SKM-1 treated with dmso at 0.1 percent for 144 hours (cell line): ENCODE data around the gene KCNQ1OT1.

Experiments used
- DNase-seq: peaks from one replicate; lab custom pipeline; 2025; ENCODE audit not compliant: unreplicated experiment; lab: John Stamatoyannopoulos, UW

Gene KCNQ1OT1

DNA sequence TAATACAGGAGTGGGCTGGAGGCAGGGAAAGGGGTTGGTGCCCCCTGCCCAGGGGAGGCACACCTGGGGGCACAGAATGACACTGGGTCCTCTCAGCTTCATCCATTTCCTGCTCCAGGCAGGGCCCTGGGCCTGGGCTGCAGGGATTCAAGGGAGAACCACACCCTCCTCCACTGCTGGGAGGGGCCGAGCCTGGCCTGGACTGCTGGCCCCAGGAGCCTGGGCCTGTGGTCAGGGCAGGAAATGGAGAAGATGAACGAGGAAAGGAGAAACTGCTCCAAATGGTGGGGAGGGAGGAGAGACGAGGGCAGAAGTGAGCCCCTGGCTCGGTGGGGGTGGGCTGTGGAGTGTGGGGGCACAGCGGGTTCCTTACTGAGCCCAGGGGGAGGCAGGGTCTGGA, 38.1 kb upstream of the KCNQ1OT1 start:
- no peak for DNase-seq

GRCh38 chr11:2737226-2737590, 37.4 kb upstream of the KCNQ1OT1 start:
- DNase-seq, result no peak

GRCh38 chr11:2736577-2737225, 36.9 kb upstream of the KCNQ1OT1 start:
- DNase-seq, result no peak

DNA sequence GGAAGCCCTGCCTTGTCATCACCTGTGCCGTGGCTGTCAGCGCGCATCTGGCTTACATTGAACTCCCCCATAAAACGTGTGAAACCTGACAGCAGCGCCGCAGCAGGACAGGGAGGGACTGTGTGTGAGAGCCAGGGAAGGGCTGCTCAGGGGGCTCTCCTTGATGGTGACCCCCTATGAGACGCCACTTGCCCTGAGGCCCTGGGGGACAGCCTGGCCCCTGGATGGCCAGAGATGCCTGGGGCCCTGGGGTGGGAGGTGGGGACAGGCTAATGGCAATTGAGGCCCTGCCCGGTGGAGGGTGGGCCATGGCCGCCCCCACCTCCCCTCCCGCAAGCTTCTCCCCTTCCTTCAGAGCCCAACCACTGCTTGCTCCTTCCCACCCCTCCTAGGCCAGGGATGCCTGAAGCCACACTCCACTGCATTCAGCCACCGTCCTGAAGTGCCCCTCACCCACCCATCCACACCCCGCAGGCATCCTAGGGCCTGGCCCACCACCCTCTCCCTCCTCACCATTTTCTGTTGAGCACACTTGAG, 35.3 kb upstream of the KCNQ1OT1 start:
- DNase-seq, result no peak

DNA sequence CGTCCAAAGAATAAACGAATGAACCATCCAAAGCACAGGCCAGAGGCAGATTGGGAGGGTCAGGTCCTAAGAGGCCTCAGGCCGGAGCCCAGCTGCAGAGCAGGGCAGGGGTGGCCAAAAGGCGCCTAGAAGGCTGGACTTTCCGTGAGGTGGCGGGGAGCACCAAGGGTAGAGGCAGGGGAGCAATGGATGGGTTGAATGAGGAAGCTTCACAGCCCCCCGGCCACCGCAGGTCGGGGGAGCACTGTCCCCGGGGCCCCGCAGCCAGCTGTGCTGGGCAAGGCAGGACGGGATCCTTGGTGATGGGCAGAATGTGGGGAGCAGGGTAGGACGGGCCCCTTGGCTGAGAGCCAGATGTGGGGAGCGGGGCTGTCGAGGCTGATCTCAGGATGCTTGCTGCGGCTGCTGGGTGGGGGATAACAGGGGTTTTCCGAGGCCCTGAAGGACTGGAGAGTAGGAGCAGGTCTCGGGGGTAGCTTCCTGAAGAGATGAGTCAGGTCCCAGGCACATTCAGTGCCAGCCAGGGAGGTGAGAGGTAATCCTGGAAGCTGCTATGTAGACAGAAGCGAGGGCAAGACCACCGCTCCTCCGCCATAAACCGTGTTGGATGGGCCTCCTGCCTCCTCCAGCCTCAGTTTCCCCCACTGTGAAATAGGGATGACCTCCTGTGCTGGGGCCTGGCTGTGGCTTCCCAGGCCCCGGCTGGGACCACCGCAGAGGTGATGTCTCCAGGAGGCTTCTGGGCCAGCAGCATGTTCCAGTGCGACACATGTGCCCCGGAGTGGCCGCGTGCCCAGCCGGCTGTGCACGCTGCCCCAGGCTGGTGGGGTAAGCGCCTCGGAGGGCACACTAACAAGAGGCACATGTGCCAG, 34.6 kb upstream of the KCNQ1OT1 start:
- DNase-seq, result no peak

DNA sequence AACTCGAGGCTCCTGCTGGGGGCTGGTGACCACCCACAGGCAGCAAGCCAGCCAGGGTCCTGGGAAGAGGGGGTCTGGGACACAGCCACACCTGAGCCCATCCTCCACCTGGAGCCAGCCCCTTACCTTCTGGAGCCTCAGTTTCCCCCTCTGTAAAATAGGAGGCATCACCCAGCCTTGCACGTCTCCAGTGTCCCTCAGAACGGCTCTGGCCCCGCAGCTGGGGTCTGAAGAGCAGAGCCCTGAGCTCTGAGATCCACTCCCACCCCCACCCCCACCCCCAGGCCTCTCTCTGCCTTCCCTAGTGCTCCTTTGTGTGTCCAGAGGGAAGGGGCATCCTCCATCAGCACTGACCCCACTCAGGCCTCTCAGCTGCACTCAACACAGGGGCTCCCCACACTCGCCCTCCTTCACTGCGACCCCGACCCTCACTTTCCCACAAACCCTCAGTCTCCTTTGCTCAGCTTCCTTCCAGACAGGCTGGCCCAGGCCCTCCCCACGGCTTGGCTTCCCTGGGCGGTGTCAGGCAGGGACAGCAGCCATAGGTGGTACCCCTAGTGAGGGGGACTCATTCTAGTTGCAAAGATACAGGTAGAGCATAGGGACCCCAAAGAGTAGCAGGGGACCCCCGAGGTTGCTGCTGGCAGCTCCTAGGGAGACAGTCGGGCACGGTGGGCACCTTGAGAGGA, 33.3 kb upstream of the KCNQ1OT1 start:
- DNase-seq, result no peak

DNA sequence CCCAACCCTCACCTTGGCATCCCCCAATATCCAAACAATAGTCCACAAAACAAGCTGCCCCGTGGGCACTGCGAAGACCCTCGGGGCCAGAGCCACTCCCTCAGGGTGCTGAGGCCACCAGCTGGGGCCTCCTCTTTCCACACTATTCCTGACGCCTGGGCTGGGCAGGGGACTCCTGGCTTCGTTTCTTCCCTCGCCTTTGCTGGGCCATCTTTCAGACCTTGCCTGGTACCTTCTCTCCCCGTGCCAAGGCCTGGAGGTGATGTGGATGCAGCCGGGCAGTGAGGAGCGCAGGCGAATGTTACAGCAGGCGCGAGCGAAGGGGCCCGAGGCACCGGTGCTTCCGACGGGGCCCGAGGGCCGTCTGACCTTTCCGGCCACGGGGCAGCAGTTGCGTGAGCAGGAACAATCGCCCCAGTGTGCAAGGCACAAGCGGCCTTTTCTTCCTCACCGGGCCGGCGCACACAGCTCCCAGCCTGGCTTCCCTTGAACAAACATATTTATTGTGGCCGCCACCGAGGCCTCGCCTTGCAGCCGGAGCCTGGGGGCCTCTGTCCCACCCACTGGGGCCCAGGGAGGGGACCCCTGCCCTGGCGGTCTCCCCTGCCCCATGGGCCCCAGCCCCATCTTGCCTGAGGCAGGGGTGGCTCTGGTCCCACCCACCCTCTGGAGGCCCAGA, 32.6 kb upstream of the KCNQ1OT1 start:
- DNase-seq, result no peak

DNA sequence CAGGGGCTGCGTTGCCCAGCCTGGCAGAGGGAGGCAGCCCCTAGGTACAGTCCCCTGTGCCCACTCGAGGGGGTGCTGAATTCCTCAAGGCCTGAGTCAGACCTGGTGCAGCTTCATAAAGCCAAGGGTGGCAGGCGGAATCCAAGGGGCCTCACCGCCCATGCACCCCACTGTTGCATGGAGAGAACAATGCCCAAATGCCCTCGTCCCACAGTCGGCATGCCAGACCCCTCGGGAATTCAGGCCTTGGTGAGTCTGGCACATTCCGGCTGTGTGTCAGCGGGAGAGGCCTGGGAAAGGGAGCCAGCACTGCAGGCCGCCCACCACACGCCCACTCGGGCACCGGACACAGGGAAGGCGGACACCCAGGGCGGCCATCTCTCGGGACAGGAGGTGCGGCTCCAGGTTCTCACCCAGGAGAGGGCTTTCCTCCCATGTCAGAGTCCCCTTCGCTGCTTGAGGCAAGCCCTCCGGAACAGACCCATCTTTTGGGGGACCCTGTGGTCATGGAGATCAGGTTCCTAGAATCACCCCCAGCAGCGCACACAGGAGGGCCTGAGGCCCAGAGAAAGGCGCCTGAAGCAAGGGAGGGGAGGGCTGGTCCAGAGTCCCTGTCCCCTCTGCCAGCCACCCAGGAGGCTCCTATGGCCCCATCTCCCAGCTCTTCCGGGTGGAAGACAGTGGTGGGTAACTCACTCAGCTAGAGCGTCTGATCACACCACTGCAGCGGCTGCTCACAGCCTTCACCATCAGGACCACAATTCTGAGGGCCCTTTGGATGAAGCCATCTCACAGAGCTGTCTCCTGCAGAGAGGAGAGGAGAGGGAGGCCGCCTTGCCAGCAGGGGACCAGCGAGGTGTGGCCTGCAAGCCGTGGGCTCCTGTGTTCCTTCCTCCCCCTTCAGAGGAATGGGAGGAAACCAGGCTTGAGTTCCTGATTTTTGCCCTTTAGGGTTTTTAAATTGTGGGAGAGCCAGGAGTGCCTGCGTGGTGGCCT, 31.6 kb upstream of the KCNQ1OT1 start:
- no peak for DNase-seq

DNA sequence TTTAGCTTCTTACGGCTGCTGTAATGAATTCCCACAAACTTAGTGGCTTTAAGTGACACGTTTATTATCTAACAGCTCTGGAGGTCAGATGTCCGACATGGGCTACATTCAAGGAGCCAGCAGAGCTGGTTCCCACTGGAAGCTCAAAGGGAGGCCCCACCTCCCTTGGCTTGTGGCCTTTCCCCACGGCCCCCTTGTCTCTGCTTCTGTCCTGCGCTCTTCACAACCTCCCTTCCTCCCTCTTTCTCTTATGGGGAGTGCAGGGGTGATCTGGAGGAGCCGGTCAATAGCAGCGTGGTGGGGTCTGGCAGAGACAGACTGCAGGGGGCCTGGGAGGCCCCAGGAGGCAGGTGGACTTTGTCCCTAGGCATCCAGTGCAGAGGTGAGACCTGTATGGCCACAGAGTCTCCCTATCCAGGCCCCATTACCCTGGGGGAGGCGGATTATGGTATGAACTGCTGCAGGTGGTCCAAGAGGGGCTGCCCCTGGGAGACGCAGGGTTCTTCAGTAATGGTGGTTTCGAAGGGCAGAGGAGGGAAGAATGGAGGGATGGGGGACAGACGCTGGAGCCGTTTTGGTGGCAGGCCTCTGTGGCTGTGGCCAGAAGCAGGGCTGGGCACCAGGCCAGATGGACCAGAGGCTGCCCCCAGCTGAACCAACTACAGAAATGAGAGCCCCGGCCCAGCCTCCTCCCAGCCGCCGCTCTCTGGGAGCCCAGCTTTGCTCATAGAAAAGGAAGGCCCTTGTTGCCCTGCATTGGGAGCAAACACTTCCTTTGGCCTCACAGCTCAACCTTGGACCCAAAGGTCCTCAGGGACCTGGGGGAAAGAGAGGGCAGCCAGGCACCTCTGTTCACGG, 30.7 kb upstream of the KCNQ1OT1 start:
- DNase-seq, result no peak

- no peak for DNase-seq
Measured at GRCh38 chr11:2729841-2730240, 30.0 kb upstream of the KCNQ1OT1 start.

GRCh38 chr11:2728663-2729332, 29.0 kb upstream of the KCNQ1OT1 start:
- no peak for DNase-seq

GRCh38 chr11:2728128-2728662, 28.4 kb upstream of the KCNQ1OT1 start:
- no peak for DNase-seq

DNA sequence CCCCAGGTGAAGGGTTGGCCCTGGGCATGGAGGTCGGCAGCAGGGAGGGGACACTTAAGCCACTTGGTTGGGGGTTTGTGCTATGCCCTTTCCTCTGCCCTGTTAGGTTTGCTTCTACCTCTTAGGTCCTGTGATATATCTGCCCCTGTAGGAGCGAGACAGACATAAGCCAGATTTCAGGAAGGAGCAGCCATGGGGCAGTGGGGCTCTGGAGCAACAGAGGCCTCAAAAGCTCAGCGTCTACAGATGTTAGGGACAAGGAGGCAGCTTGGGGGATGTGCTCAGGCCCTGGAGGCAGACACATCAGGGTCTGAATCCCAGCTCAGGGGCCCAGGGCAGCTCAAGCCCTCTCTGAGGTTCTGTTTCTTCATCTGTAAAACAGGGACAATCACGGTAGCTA, 27.2 kb upstream of the KCNQ1OT1 start:
- DNase-seq, result no peak

GRCh38 chr11:2725368-2726300, 25.8 kb upstream of the KCNQ1OT1 start:
- no peak for DNase-seq

- DNase-seq, result no peak
Measured at GRCh38 chr11:2724653-2725367, 25.0 kb upstream of the KCNQ1OT1 start.

DNA sequence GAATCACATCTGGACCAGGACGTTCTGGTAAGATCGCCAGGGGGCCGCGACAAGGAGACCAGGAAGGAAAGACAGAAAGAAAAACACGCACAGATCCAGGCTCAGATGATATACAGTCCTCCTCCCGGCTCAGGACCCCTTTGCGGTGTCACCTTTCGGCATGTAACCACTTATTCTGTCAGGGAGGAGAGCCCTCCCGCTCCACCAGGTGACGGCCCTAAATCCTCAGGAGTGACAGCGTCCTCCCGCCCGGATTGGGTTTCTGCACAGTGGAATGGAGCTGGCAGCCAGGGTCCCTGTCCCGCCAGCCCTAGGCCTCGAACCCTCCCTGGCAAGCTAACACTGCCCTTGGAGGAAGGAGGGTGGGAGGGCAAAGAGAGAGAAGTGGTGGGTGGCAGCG, 24.3 kb upstream of the KCNQ1OT1 start:
- no peak for DNase-seq

GRCh38 chr11:2722955-2723354, 23.2 kb upstream of the KCNQ1OT1 start:
- DNase-seq, result no peak
